Stomach (tissue), 4 donors: ENCODE measurements around the gene WDR44.

Experiments used
- CTCF ChIP-seq, 7 experiments: fragments of 450-650 bp in 4 of 7; fragments of 200-600 bp in 3 of 7; sonication (generic) in 3 of 7; IDR thresholded peaks; one replicate each; pipeline ENCODE4 v1.5.1; 2016 to 2019; ENCODE audit warnings: antibody characterized with exemption in 7 of 7, control low read depth in 2 of 7, mild to moderate bottlenecking in 1 of 7
- EP300 ChIP-seq: sonication (generic); formaldehyde crosslinking; IDR thresholded peaks from one replicate; pipeline ENCODE4 v1.6.1; 2017; ENCODE audit warnings: antibody characterized with exemption

- TF ChIP-seq CTCF (IDR thresholded peaks at IDR 0.05) (no peak), EP300 (no peak)
Observed at GRCh38 chrX:118345464-118346257, at the start of gene WDR44.
